CD4-positive, alpha-beta T cell (primary cell): ENCODE data around the gene FOXE3. TPM values are rescaled to one million over a fixed set of nuclear protein-coding genes. Genes with fewer than 3 reads are reported as not detected.
A peak's percentile ranks its signal among the peaks of the same experiment; 100 is the strongest.
"Not testable (repeated sequence)": the region's sequence is repeated elsewhere in the genome, so short reads cannot be mapped to it uniquely, and the experiment has no call there.

Experiments used
- ATAC-seq: fragments of 200-7000 bp; cut with Tn5 transposase; one replicate; pipeline ENCODE4 v1.10.0; 2022; ENCODE audit warnings: mild to moderate bottlenecking; ENCODE audit not compliant: poor library complexity
- CTCF ChIA-PET: fragments of 350-600 bp; sonication (Branson Sonifier 250); formaldehyde crosslinking; loops from one replicate; lab custom pipeline; 2021; ENCODE audit warnings: antibody characterized with exemption, inconsistent platforms; lab: Charles Lee
- POLR2A ChIA-PET: fragments of 350-600 bp; sonication (Branson Sonifier 250); formaldehyde crosslinking; loops from one replicate; lab custom pipeline; 2021; ENCODE audit warnings: antibody characterized with exemption, inconsistent platforms; lab: Charles Lee
- DNase-seq, 14 experiments: peaks; one replicate each; pipeline ENCODE4 v3.0.0-alpha.2; 2013 to 2020; ENCODE audit warnings: mixed read lengths in 2 of 14
- H3K27ac ChIP-seq, 2 donors: one replicate each; pipeline versions ENCODE4 v1.5.1 to v1.7.0; 2013; ENCODE audit warnings: low read length in 2 of 2, low read depth in 1 of 2, mild to moderate bottlenecking in 1 of 2
- H3K27me3 ChIP-seq, 2 experiments: 1 replicate in 1 of 2; 2 replicates in 1 of 2; pipeline versions ENCODE4 v1.6.1 to v1.7.0; 2013; ENCODE audit warnings: low read length in 2 of 2, control low read depth in 1 of 2, mild to moderate bottlenecking in 1 of 2, moderate library complexity in 1 of 2; ENCODE audit not compliant: insufficient read depth in 2 of 2, control insufficient read depth in 1 of 2
- H3K36me3 ChIP-seq: one replicate; pipeline ENCODE4 v1.6.1; 2013; ENCODE audit warnings: low read length, control low read depth; ENCODE audit not compliant: insufficient read depth
- H3K4me1 ChIP-seq: one replicate; pipeline ENCODE4 v1.6.1; 2013; ENCODE audit warnings: low read length, control low read depth; ENCODE audit not compliant: insufficient read depth
- H3K4me3 ChIP-seq: one replicate; pipeline ENCODE4 v1.5.1; 2013; ENCODE audit warnings: mild to moderate bottlenecking, low read length, moderate library complexity
- H3K9me3 ChIP-seq, 2 experiments: 1 replicate in 1 of 2; 2 replicates in 1 of 2; pipeline versions ENCODE4 v1.6.1 to v1.7.0; 2013; ENCODE audit warnings: low read length in 2 of 2, mild to moderate bottlenecking in 2 of 2, control low read depth in 1 of 2, moderate library complexity in 1 of 2; ENCODE audit not compliant: control insufficient read depth in 1 of 2, insufficient read depth in 1 of 2
- H3K27ac Mint-ChIP-seq: one replicate; pipeline ENCODE4 v1.8.0; 2020; ENCODE audit warnings: mixed read lengths
- H3K27me3 Mint-ChIP-seq: one replicate; pipeline ENCODE4 v1.8.0; 2021; ENCODE audit warnings: mixed read lengths
- H3K36me3 Mint-ChIP-seq: one replicate; pipeline ENCODE4 v1.8.0; 2021; ENCODE audit warnings: low read depth, mixed read lengths
- H3K4me1 Mint-ChIP-seq: one replicate; pipeline ENCODE4 v1.8.0; 2021; ENCODE audit warnings: low read depth, mixed read lengths
- H3K4me3 Mint-ChIP-seq: one replicate; pipeline ENCODE4 v1.8.0; 2020; ENCODE audit warnings: mild to moderate bottlenecking, mixed read lengths
- H3K9me3 Mint-ChIP-seq: one replicate; pipeline ENCODE4 v1.8.0; 2020; ENCODE audit warnings: mixed read lengths
- CTCF ChIP-seq: fragments of 200-600 bp; IDR thresholded peaks from one replicate; pipeline ENCODE4 v1.8.0; 2022; ENCODE audit warnings: antibody characterized with exemption, mild to moderate bottlenecking
- intact Hi-C, 2 experiments: fragments of 100-400 bp; cut with DNase I in 1 of 2; cut with micrococcal nuclease in 1 of 2; formaldehyde crosslinking; loops; one replicate each; pipeline versions ENCODE4 v1.15.1 to v1.9.0; 2023 to 2025; cut with DNase I, micrococcal nuclease
- total RNA-seq, 174 experiments: library from RNA in 2 of 174; stranded (reverse) in 2 of 174; gene quantifications; one replicate each; pipeline ENCODE4 v1.2.3 and lab custom pipeline; 2021 to 2026

Gene FOXE3
- total RNA-seq, 2 experiments from 2014 or later, result not detected

- DNase-seq, result no peak
- Histone ChIP-seq H3K9me3 (peaks cover 0 to 10% of the 10 kb centered on the region in 2 experiments), H3K27ac (no peak overlapping the region), H3K36me3 (no peaks in the 10 kb centered on the region), H3K4me1 (peaks cover 6% of the 10 kb centered on the region), H3K27me3 (peaks cover 45 to 57% of the 10 kb centered on the region in 2 experiments), H3K4me3 (no peak overlapping the region)
- no peak for ATAC-seq
- Mint-ChIP-seq H3K27ac (no peak overlapping the region), H3K27me3 (peaks cover 30% of the 10 kb centered on the region), H3K4me1 (no peaks in the 10 kb centered on the region), H3K9me3 (no peaks in the 10 kb centered on the region), H3K36me3 (no peaks in the 10 kb centered on the region), H3K4me3 (no peak overlapping the region)
- intact Hi-C loops, result no loop called here
- POLR2A ChIA-PET, result no interaction called here
- CTCF ChIA-PET, result interaction anchor here (1.5 kb wide), 1 partner anchor 15 kb away, joined by 5 read pairs; the partner anchor contains the start of gene FOXD2
- TF ChIP-seq CTCF, result no peak
Measured at GRCh38 chr1:47452426-47452825, 36.3 kb downstream of the FOXE3 start.

GRCh38 chr1:47453910-47454309 lies 37.8 kb downstream of the FOXE3 start:
- H3K4me3 Mint-ChIP-seq, H3K4me1 Mint-ChIP-seq, H3K9me3 ChIP-seq, H3K4me1 ChIP-seq, H3K27ac Mint-ChIP-seq, intact Hi-C loops, H3K27ac ChIP-seq, H3K36me3 ChIP-seq, H3K9me3 Mint-ChIP-seq, H3K36me3 Mint-ChIP-seq, POLR2A ChIA-PET, H3K4me3 ChIP-seq, ATAC-seq: not testable (repeated sequence)
- H3K27me3 Mint-ChIP-seq, result peaks cover 43% of the 10 kb centered on the region
- peak in 1 of 14 experiments; percentile 22 for DNase-seq
- CTCF ChIA-PET, result interaction anchor here (0.6 kb wide), 1 partner anchor 165 kb away, joined by 4 read pairs; no protein-coding TSS in a partner anchor
- peaks cover 41 to 50% of the 10 kb centered on the region in 2 experiments for H3K27me3 ChIP-seq

GRCh38 chr1:47456250-47456649 lies 40.2 kb downstream of the FOXE3 start:
- Mint-ChIP-seq H3K4me3 (no peak overlapping the region), H3K27me3 (peaks cover 66% of the 10 kb centered on the region), H3K4me1 (no peaks in the 10 kb centered on the region), H3K36me3 (no peaks in the 10 kb centered on the region), H3K27ac (no peak overlapping the region), H3K9me3 (no peaks in the 10 kb centered on the region)
- Histone ChIP-seq H3K27me3 (peaks cover 32 to 42% of the 10 kb centered on the region in 2 experiments), H3K36me3 (no peaks in the 10 kb centered on the region), H3K4me1 (no peaks in the 10 kb centered on the region), H3K9me3 (no peaks in the 10 kb centered on the region), H3K4me3 (no peak overlapping the region), H3K27ac (no peak overlapping the region)
- ChIA-PET POLR2A (no interaction called here), CTCF (no interaction called here)
- ATAC-seq, result no peak
- no peak for TF ChIP-seq CTCF
- no peak for DNase-seq
- intact Hi-C loops, result no loop called here

- H3K4me3 ChIP-seq, H3K9me3 ChIP-seq, H3K4me3 Mint-ChIP-seq, H3K27ac Mint-ChIP-seq, ATAC-seq, intact Hi-C loops, H3K27ac ChIP-seq, H3K36me3 Mint-ChIP-seq, H3K36me3 ChIP-seq, CTCF ChIA-PET, H3K4me1 Mint-ChIP-seq, H3K4me1 ChIP-seq, POLR2A ChIA-PET, DNase-seq, H3K9me3 Mint-ChIP-seq: not testable (repeated sequence)
- peaks cover 79% of the 10 kb centered on the region for H3K27me3 Mint-ChIP-seq
- peaks cover 26 to 41% of the 10 kb centered on the region in 2 experiments for H3K27me3 ChIP-seq
Measured at GRCh38 chr1:47457547-47457946, 41.5 kb downstream of the FOXE3 start.
